Stimulated activated CD4-positive, alpha-beta T cell treated with anti-CD3 and anti-CD28 coated beads, TNF-alpha, amount 100 ng/mL, for 4 hours (primary cell): Measurements from ENCODE around the gene TSEN2.
"Not testable (repeated sequence)": the region's sequence is repeated elsewhere in the genome, so short reads cannot be mapped to it uniquely, and the experiment has no call there.

Experiments
- DNase-seq, 3 experiments: peaks; one replicate each; pipeline ENCODE4 v3.0.0-alpha.2; 2020; ENCODE audit warnings: low read depth in 3 of 3

Gene TSEN2

GRCh38 chr3:12472000-12472610 lies 12.2 kb upstream of the TSEN2 start:
- no peak for DNase-seq

DNA sequence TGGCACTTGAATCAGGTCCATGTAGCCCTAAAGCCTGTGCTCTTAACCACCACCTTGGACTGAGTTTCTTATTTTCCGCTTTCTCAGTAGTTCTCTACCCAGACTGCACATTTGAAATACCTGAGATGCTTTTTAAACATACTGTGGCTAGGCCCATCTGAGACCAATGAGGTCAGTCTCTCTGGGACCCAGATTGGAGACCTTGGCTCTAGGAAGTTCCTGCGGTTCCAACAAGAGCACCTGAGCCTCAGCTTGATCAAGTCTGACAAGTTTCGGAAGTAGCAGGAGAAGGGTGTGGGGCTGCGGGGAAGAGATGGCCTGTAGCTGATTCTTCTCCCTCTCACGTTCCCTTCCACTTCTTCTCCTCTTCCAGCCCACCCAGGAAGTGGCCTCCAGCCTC lies 11.5 kb upstream of the TSEN2 start:
- no peak for DNase-seq

DNA sequence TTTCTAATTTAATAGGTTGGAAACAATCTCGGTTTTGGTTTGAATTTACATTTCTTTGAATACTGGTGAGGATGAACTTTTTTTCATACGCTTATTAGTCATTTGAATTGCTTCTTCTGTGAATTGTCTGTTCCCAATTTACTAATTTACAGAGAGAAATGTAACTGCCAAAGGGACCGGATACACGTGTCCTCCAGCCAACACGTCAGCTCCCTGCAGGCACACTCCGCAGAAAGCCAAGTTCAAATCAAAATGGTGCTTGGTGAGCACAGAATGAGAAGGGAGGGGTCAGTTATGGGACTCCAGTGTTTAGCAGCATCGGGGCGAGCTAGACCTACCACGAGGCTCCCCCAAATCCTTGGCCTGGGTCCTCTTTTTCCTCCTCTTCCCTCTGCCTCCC lies 10.8 kb upstream of the TSEN2 start:
- no peak for DNase-seq

GRCh38 chr3:12476238-12476897 lies 7.9 kb upstream of the TSEN2 start:
- no peak for DNase-seq

- DNase-seq: no peak
These were observed 7.0 kb upstream of the TSEN2 start for GRCh38 chr3:12477256-12477655.

DNA sequence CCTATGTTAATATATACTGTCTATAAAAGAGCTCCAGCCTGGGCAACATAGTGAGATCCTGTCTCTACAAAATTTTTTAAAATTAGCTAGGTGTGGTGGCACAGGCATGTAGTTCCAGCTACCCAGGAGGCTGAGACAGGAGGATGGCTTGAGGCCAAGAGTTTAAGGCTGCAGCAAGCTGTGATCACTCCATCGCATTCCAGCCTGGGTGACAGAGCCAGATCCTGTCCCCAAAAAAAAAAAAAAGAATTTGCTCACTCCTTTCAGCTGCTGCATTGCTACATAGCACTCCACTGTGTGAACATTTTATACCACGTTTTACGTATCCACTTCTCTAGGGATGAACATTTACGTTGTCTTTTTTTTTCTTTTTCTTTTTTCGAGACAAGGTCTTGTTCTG lies 6.0 kb upstream of the TSEN2 start:
- no peak for DNase-seq

GRCh38 chr3:12479198-12479597 lies 5.1 kb upstream of the TSEN2 start:
- not testable (repeated sequence) for DNase-seq

GRCh38 chr3:12479919-12480427 lies 4.3 kb upstream of the TSEN2 start:
- DNase-seq: no peak

DNA sequence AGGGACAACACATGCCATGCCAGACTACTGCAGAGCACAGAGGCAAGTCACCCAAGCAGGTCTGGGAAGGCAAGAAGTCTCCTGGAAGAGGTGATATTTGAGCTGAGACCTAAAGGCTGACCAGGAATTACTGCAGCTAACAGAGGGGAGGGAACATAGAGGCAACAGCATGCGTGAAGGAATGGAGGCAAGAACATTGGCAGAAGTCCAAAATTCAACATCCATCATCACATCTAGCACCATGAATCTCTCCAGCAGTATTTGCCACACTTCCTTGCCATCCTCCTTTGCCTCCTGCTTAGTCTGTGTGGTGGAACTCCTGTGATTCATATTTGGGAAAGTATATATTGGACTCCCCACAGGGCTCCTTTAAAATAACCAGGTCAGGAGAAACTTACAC lies 870 bp upstream of the TSEN2 start:
- DNase-seq: no peak

GRCh38 chr3:12483872-12484197 lies 445 bp upstream of the TSEN2 start:
- DNase-seq: no peak

- DNase-seq: no peak
These were observed 675 bp downstream of the TSEN2 start for GRCh38 chr3:12484983-12485327.

DNA sequence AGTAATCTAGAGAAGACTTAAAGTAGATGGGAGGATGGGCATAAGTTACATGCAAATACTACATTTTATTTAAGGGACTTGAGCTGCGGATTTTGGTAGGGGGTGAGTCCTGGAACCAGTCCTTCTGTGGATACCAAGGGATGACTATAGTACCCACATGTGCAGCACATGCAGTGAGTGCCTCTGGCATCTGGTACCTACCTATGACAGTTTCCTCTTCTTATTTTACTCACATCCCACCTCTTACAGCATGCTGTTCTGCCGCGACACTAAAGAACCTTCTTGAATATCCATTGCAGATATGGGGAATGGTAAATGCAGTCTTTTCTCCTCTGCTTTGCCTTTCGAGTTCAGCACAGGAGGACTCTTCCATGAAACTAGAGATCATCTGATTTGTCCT lies 1.7 kb downstream of the TSEN2 start:
- DNase-seq: no peak

- DNase-seq: no peak
These were observed 2.6 kb downstream of the TSEN2 start for GRCh38 chr3:12486916-12487315.

GRCh38 chr3:12487336-12487735 lies 3.1 kb downstream of the TSEN2 start:
- no peak for DNase-seq

GRCh38 chr3:12487786-12488185 lies 3.5 kb downstream of the TSEN2 start:
- no peak for DNase-seq

GRCh38 chr3:12489368-12489767 lies 5.1 kb downstream of the TSEN2 start:
- no peak for DNase-seq

GRCh38 chr3:12489832-12490231 lies 5.6 kb downstream of the TSEN2 start:
- DNase-seq: no peak

GRCh38 chr3:12490547-12490946 lies 6.3 kb downstream of the TSEN2 start:
- no peak for DNase-seq

- DNase-seq: no peak
These were observed 11.6 kb downstream of the TSEN2 start for GRCh38 chr3:12495749-12496452.

GRCh38 chr3:12496453-12496761 lies 12.1 kb downstream of the TSEN2 start:
- no peak for DNase-seq

DNA sequence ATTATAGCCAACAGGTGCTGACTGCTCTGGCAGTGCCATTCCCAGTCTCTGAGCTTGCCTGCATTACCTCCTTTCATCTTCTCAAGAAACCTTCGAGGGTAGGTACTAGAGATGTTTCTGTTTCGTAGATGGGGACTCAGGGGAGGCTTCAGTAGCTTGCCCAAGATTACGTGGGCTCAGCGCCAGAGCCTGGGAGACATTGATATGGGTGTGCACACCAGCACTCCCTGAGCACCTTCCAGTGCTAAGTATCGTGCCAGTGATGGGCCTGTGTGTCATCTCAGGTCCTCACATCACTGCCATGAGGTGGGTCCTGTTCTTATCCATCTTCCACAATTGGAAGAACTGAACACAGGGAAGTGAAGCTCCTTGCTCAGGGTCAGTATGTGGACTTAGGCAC lies 15.2 kb downstream of the TSEN2 start:
- DNase-seq: no peak

- no peak for DNase-seq
These were observed 17.2 kb downstream of the TSEN2 start for GRCh38 chr3:12501360-12502020.
